HepG2 (cell line): ENCODE results near the gene SMAD3. TPM values are rescaled to one million over a fixed set of nuclear protein-coding genes. Genes with fewer than 3 reads are reported as not detected.

ENCODE experiments used
- ATAC-seq: fragments of 200-7000 bp; cut with Tn5 transposase; 3 replicates; pipeline ENCODE4 v1.9.1; 2020; ENCODE audit warnings: mild to moderate bottlenecking, moderate library complexity
- BruUV-seq: library from RNA; stranded (reverse); fragments of 400-500 nt; replicated peaks from 2 replicates; lab custom pipeline; 2021; lab: Mats Ljungman, UMichigan
- CTCF ChIA-PET: fragments of 300-600 bp; formaldehyde crosslinking; extraction: SDS; loops from one replicate; lab custom pipeline; 2021; ENCODE audit warnings: low total read pairs, inconsistent platforms, low intra/inter-chr PET ratio; lab: Yijun Ruan, JAX
- POLR2A ChIA-PET: fragments of 350-600 bp; sonication (Branson Sonifier 250); formaldehyde crosslinking; loops from one replicate; lab custom pipeline; 2020; ENCODE audit warnings: antibody characterized with exemption, inconsistent platforms; lab: Yijun Ruan, JAX
- DNase-seq: peaks from one replicate; pipeline ENCODE4 v3.0.0-alpha.2; 2015; ENCODE audit warnings: low spot score
- FAIRE-seq: peaks from 3 replicates; lab custom pipeline; 2011; peaks lifted over from hg19 to GRCh38; lab: Jason Lieb, UNC
- H2AFZ ChIP-seq: one replicate; pipeline ENCODE4 v1.6.1; 2011; ENCODE audit warnings: low read length, inconsistent platforms
- H3K27ac ChIP-seq: fragments of 300-600 bp; 3 replicates; pipeline ENCODE4 v1.8.0; 2011; ENCODE audit warnings: mixed run types, mild to moderate bottlenecking, mixed read lengths, low read length, inconsistent platforms; ENCODE audit not compliant: insufficient read depth; ENCODE audit errors: extremely low read length
- H3K27me3 ChIP-seq, 2 experiments: fragments of 200-600 bp in 1 of 2; 2 replicates in 1 of 2; 3 replicates in 1 of 2; pipeline versions ENCODE4 v1.6.0 to v1.8.0; 2011; ENCODE audit warnings: low read length in 2 of 2, mild to moderate bottlenecking in 2 of 2, moderate library complexity in 2 of 2, inconsistent platforms in 1 of 2; ENCODE audit not compliant: insufficient read depth in 2 of 2, control insufficient read depth in 1 of 2
- H3K36me3 ChIP-seq, 2 experiments: fragments of 200-600 bp in 1 of 2; replicated peaks in 1 of 2; 2 replicates in 1 of 2; 3 replicates in 1 of 2; pipeline versions ENCODE4 v1.5.1 to v1.8.0; 2011; ENCODE audit warnings: low read length in 2 of 2, inconsistent platforms in 1 of 2; ENCODE audit not compliant: insufficient read depth in 2 of 2, control insufficient read depth in 1 of 2
- H3K4me1 ChIP-seq: 2 replicates; pipeline ENCODE4 v1.5.1; 2012; ENCODE audit warnings: low read length, inconsistent platforms; ENCODE audit not compliant: insufficient read depth
- H3K4me2 ChIP-seq: 2 replicates; pipeline ENCODE4 v1.6.0; 2011; ENCODE audit warnings: low read depth, low read length, inconsistent platforms
- H3K4me3 ChIP-seq, 3 experiments: fragments of 200-600 bp in 1 of 3; sonication (generic), shearing (Covaris generic) in 1 of 3; replicated peaks in 1 of 3; 2 replicates each; pipeline ENCODE4 v1.5.1; 2011 to 2016; ENCODE audit warnings: low read length in 3 of 3, inconsistent platforms in 2 of 3, low read depth in 2 of 3, mild to moderate bottlenecking in 2 of 3, control low read depth in 1 of 3, mixed read lengths in 1 of 3; ENCODE audit not compliant: insufficient read depth in 1 of 3
- H3K79me2 ChIP-seq: one replicate; pipeline ENCODE4 v1.6.1; 2011; ENCODE audit warnings: low read length, inconsistent platforms; ENCODE audit not compliant: insufficient read depth
- H3K9ac ChIP-seq: 2 replicates; pipeline ENCODE4 v1.6.0; 2011; ENCODE audit warnings: mild to moderate bottlenecking, low read depth, low read length, inconsistent platforms; ENCODE audit not compliant: insufficient read depth
- H3K9me3 ChIP-seq: 2 replicates; pipeline ENCODE4 v1.5.1; 2012; ENCODE audit warnings: mild to moderate bottlenecking, low read length
- H4K20me1 ChIP-seq: 2 replicates; pipeline ENCODE4 v1.6.0; 2011; ENCODE audit warnings: inconsistent platforms, mild to moderate bottlenecking, low read length, moderate library complexity; ENCODE audit not compliant: insufficient read depth
- ELK4 ChIP-seq: sonication (generic); formaldehyde crosslinking; IDR thresholded peaks from 2 replicates; pipeline ENCODE4 v1.9.0; 2021; ENCODE audit warnings: missing genetic modification reagents, borderline replicate concordance
- MBD4 ChIP-seq: IDR thresholded peaks from 2 replicates; pipeline ENCODE4 v1.6.1; 2012; ENCODE audit warnings: low read length, inconsistent platforms, borderline replicate concordance
- REL ChIP-seq: sonication (generic); formaldehyde crosslinking; conservative IDR thresholded peaks from 2 replicates; pipeline ENCODE4 v1.8.0; 2022; ENCODE audit warnings: mild to moderate bottlenecking, missing genetic modification reagents, moderate library complexity
- SMAD3 ChIP-seq: sonication (generic); formaldehyde crosslinking; IDR thresholded peaks from 2 replicates; pipeline ENCODE4 v1.4.0; 2020; ENCODE audit warnings: missing genetic modification reagents
- SOX5 ChIP-seq: IDR thresholded peaks from 2 replicates; pipeline ENCODE4 v1.6.1; 2016; ENCODE audit warnings: borderline replicate concordance
- ZKSCAN1 ChIP-seq: fragments of 150-350 bp; IDR thresholded peaks from 2 replicates; pipeline ENCODE4 v1.6.1; 2014; ENCODE audit warnings: low read length
- ZNF10 ChIP-seq: sonication (generic); formaldehyde crosslinking; IDR thresholded peaks from 2 replicates; pipeline ENCODE4 v1.4.0; 2020; ENCODE audit warnings: mild to moderate bottlenecking, low read depth, missing genetic modification reagents, borderline replicate concordance
- ZNF337 ChIP-seq: sonication (generic); formaldehyde crosslinking; IDR thresholded peaks from 2 replicates; pipeline ENCODE4 v1.5.1; 2020; ENCODE audit warnings: missing genetic modification reagents, low read depth, mild to moderate bottlenecking, borderline replicate concordance
- ZNF615 ChIP-seq: sonication (generic); formaldehyde crosslinking; IDR thresholded peaks from 2 replicates; pipeline ENCODE4 v1.5.0; 2020; ENCODE audit warnings: mild to moderate bottlenecking, missing genetic modification reagents, borderline replicate concordance
- ZNF784 ChIP-seq: sonication (generic); formaldehyde crosslinking; IDR thresholded peaks from 2 replicates; pipeline ENCODE4 v1.5.1; 2020; ENCODE audit warnings: missing genetic modification reagents, mild to moderate bottlenecking, borderline replicate concordance
- in situ Hi-C: cut with HindIII; loops from 2 replicates; pipeline ENCODE4 v1.10.0; 2017; ENCODE audit warnings: low pct_unique_long_range_greater_than_20kb; ENCODE audit not compliant: extremely low pct_ligation_motif_present
- intact Hi-C: fragments of 100-400 bp; cut with micrococcal nuclease; formaldehyde crosslinking; loops from one replicate; pipeline ENCODE4 v1.10.0; 2022; ENCODE audit not compliant: unreplicated experiment
- polyA plus RNA-seq, 8 experiments: library from polyadenylated mRNA; depleted of rRNA in 3 of 8; stranded (reverse) in 7 of 8; unstranded in 1 of 8; fragments of >200 nt; fragmentation: Illumina TruSeq in 4 of 8; extraction: Trizol in 4 of 8; gene quantifications; 2 replicates each; pipeline versions ENCODE4 v1.2.1 to v1.2.3, GENCODE V29; 2011 to 2016; ENCODE audit warnings: low read depth in 4 of 8, missing spikeins in 1 of 8, mixed read lengths in 1 of 8; ENCODE audit not compliant: insufficient read depth in 1 of 8
- total RNA-seq, 5 experiments: library from RNA; depleted of rRNA; stranded (reverse); fragments of >200 nt; fragmentation: Illumina TruSeq; extraction: Trizol; gene quantifications; 2 replicates each; pipeline ENCODE4 v1.2.3, GENCODE V29; 2016; ENCODE audit warnings: low read depth in 1 of 5
- TF ChIP-seq, protein P1 (sequence below): sonication (generic); formaldehyde crosslinking; IDR thresholded peaks from 2 replicates; pipeline ENCODE4 v1.5.1; 2020; ENCODE audit warnings: mild to moderate bottlenecking, missing genetic modification reagents, moderate library complexity
- TF ChIP-seq, protein P2 (sequence below), 2 experiments: sonication (generic) in 1 of 2; formaldehyde crosslinking in 1 of 2; IDR thresholded peaks; 2 replicates each; pipeline versions ENCODE4 v1.5.1 to v1.6.1; 2011 to 2020; ENCODE audit warnings: borderline replicate concordance in 1 of 2, low read depth in 1 of 2, low read length in 1 of 2, mild to moderate bottlenecking in 1 of 2, missing genetic modification reagents in 1 of 2, moderate library complexity in 1 of 2

Gene SMAD3
- total and polyA plus RNA-seq, 2 of the 13 experiments (the other 11 are each of a cell fraction or from before 2014, with no cell fraction given) = 8.6 to 56.3 TPM

GRCh38 chr15:67022587-67023105 is 42.8 kb upstream of the SMAD3 start:
- H3K27ac ChIP-seq = no peak overlapping the region
- POLR2A ChIA-PET = interaction anchor here (4.2 kb wide), 1 partner anchor 41 kb away, joined by 17 read pairs; no protein-coding TSS in a partner anchor
- TF ChIP-seq REL (no peak), ZNF337 (no peak), SOX5 (no peak), MBD4 (no peak), ZNF784 (CRISPR knock-in tag) (no peak), ZKSCAN1 (no peak), ZNF615 (CRISPR knock-in tag) (no peak), ELK4 (no peak), SMAD3 (CRISPR knock-in tag) (no peak), ZNF10 (CRISPR knock-in tag) (no peak)
- TF ChIP-seq, protein P1, sequence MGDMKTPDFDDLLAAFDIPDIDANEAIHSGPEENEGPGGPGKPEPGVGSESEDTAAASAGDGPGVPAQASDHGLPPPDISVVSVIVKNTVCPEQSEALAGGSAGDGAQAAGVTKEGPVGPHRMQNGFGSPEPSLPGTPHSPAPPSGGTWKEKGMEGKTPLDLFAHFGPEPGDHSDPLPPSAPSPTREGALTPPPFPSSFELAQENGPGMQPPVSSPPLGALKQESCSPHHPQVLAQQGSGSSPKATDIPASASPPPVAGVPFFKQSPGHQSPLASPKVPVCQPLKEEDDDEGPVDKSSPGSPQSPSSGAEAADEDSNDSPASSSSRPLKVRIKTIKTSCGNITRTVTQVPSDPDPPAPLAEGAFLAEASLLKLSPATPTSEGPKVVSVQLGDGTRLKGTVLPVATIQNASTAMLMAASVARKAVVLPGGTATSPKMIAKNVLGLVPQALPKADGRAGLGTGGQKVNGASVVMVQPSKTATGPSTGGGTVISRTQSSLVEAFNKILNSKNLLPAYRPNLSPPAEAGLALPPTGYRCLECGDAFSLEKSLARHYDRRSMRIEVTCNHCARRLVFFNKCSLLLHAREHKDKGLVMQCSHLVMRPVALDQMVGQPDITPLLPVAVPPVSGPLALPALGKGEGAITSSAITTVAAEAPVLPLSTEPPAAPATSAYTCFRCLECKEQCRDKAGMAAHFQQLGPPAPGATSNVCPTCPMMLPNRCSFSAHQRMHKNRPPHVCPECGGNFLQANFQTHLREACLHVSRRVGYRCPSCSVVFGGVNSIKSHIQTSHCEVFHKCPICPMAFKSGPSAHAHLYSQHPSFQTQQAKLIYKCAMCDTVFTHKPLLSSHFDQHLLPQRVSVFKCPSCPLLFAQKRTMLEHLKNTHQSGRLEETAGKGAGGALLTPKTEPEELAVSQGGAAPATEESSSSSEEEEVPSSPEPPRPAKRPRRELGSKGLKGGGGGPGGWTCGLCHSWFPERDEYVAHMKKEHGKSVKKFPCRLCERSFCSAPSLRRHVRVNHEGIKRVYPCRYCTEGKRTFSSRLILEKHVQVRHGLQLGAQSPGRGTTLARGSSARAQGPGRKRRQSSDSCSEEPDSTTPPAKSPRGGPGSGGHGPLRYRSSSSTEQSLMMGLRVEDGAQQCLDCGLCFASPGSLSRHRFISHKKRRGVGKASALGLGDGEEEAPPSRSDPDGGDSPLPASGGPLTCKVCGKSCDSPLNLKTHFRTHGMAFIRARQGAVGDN = no peak
- TF ChIP-seq, protein P2, sequence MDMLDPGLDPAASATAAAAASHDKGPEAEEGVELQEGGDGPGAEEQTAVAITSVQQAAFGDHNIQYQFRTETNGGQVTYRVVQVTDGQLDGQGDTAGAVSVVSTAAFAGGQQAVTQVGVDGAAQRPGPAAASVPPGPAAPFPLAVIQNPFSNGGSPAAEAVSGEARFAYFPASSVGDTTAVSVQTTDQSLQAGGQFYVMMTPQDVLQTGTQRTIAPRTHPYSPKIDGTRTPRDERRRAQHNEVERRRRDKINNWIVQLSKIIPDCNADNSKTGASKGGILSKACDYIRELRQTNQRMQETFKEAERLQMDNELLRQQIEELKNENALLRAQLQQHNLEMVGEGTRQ (IDR thresholded peaks at IDR 0.05; ENCODE audit: low read depth, low read length) = no peak
- TF ChIP-seq, protein P2 (CRISPR knock-in tag; IDR thresholded peaks at IDR 0.05; ENCODE audit: borderline replicate concordance) = no peak

More at GRCh38 chr15:67022587-67023105, 42.8 kb upstream of the SMAD3 start:
- intact Hi-C loops = no loop called here
- in situ Hi-C loops = no loop called here
- no peak overlapping the region for H3K4me3 ChIP-seq
- no peaks in the 10 kb centered on the region for H3K9me3 ChIP-seq
- no peak overlapping the region for H3K9ac ChIP-seq
- peaks cover 24% of the 10 kb centered on the region for H4K20me1 ChIP-seq
- no peak overlapping the region for H3K4me2 ChIP-seq
- no TSS peak for BruUV-seq
- CTCF ChIA-PET = no interaction called here
- no peaks in the 10 kb centered on the region for H3K79me2 ChIP-seq
- H3K4me1 ChIP-seq = peaks cover 35% of the 10 kb centered on the region
- FAIRE-seq = no peak
- no peaks in the 10 kb centered on the region for H3K27me3 ChIP-seq
- no peak for DNase-seq
- no peak for ATAC-seq
- no peak overlapping the region for H2AFZ ChIP-seq
- H3K36me3 ChIP-seq = peaks cover 7 to 16% of the 10 kb centered on the region in 2 experiments
